DND-41 (cell line): ENCODE measurements around the gene PRELP.

Experiments used
- ATAC-seq: fragments of 200-7000 bp; cut with Tn5 transposase; 3 replicates; pipeline ENCODE4 v1.9.1; 2021; ENCODE audit warnings: low read depth; ENCODE audit not compliant: insufficient read depth
- DNase-seq: peaks from one replicate; pipeline ENCODE4 v3.0.0-alpha.2; 2020
- H2AFZ ChIP-seq: 2 replicates; pipeline ENCODE4 v1.6.0; 2012; ENCODE audit warnings: low read depth, low read length
- H3K27ac ChIP-seq: 2 replicates; pipeline ENCODE4 v1.5.1; 2012; ENCODE audit warnings: low read length, inconsistent platforms
- H3K27me3 ChIP-seq: fragments of 200-600 bp; sonication (generic); 2 replicates; pipeline ENCODE4 v1.6.0; 2012; ENCODE audit warnings: low read length, mild to moderate bottlenecking, inconsistent platforms; ENCODE audit not compliant: insufficient read depth, poor library complexity
- H3K36me3 ChIP-seq: 2 replicates; pipeline ENCODE4 v1.5.1; 2012; ENCODE audit warnings: low read length, inconsistent platforms; ENCODE audit not compliant: insufficient read depth
- H3K4me1 ChIP-seq: 2 replicates; pipeline ENCODE4 v1.5.1; 2012; ENCODE audit warnings: mild to moderate bottlenecking, low read length; ENCODE audit not compliant: insufficient read depth
- H3K4me2 ChIP-seq: 2 replicates; pipeline ENCODE4 v1.6.0; 2012; ENCODE audit warnings: mild to moderate bottlenecking, moderate library complexity, low read length, inconsistent platforms; ENCODE audit not compliant: insufficient read depth
- H3K4me3 ChIP-seq, 2 experiments: fragments of 200-600 bp in 1 of 2; shearing (Covaris generic) in 1 of 2; 2 replicates each; pipeline ENCODE4 v1.5.1; 2012 to 2016; ENCODE audit warnings: inconsistent platforms in 2 of 2, low read length in 2 of 2, mild to moderate bottlenecking in 2 of 2, low read depth in 1 of 2, moderate library complexity in 1 of 2
- H3K79me2 ChIP-seq: 2 replicates; pipeline ENCODE4 v1.6.0; 2012; ENCODE audit warnings: low read length, inconsistent platforms; ENCODE audit not compliant: insufficient read depth
- H3K9ac ChIP-seq: 2 replicates; pipeline ENCODE4 v1.6.0; 2012; ENCODE audit warnings: low read depth, mild to moderate bottlenecking, inconsistent platforms, low read length, moderate library complexity
- H3K9me3 ChIP-seq: 2 replicates; pipeline ENCODE4 v1.5.1; 2012; ENCODE audit warnings: low read length, moderate library complexity, mild to moderate bottlenecking, inconsistent platforms; ENCODE audit not compliant: insufficient read depth, severe bottlenecking
- H4K20me1 ChIP-seq: 2 replicates; pipeline ENCODE4 v1.6.0; 2012; ENCODE audit warnings: low read length; ENCODE audit not compliant: insufficient read depth
- CTCF ChIP-seq: IDR thresholded peaks from 2 replicates; pipeline ENCODE4 v1.5.1; 2012; ENCODE audit warnings: borderline replicate concordance, low read length, moderate library complexity, mild to moderate bottlenecking; ENCODE audit not compliant: poor library complexity, severe bottlenecking; ENCODE audit errors: extremely low read depth
- EZH2 ChIP-seq: IDR thresholded peaks from 3 replicates; pipeline ENCODE4 v1.6.1; 2012; ENCODE audit warnings: borderline replicate concordance, low read depth, mild to moderate bottlenecking, moderate library complexity, low read length, inconsistent platforms; ENCODE audit not compliant: severe bottlenecking

PRELP gene

GRCh38 chr1:203448521-203449061 lies 27.0 kb upstream of the PRELP start:
- Histone ChIP-seq H3K4me3 (no peak overlapping the region), H2AFZ (no peak overlapping the region), H3K27me3 (peaks cover 32% of the 10 kb centered on the region), H4K20me1 (no peaks in the 10 kb centered on the region), H3K36me3 (no peaks in the 10 kb centered on the region), H3K79me2 (no peaks in the 10 kb centered on the region), H3K4me2 (no peak overlapping the region), H3K27ac (no peak overlapping the region), H3K9me3 (peaks cover 7% of the 10 kb centered on the region), H3K9ac (no peak overlapping the region), H3K4me1 (no peaks in the 10 kb centered on the region)
- TF ChIP-seq CTCF (no peak), EZH2 (no peak)
- DNase-seq (no peak), ATAC-seq (no peak)

GRCh38 chr1:203450001-203450400 lies 25.6 kb upstream of the PRELP start:
- Histone ChIP-seq H3K27me3 (peaks cover 28% of the 10 kb centered on the region), H3K4me2 (no peak overlapping the region), H3K9me3 (peaks cover 4% of the 10 kb centered on the region), H3K9ac (no peak overlapping the region), H2AFZ (no peak overlapping the region), H3K4me3 (no peak overlapping the region), H3K79me2 (no peaks in the 10 kb centered on the region), H3K4me1 (no peaks in the 10 kb centered on the region), H3K36me3 (no peaks in the 10 kb centered on the region), H4K20me1 (no peaks in the 10 kb centered on the region), H3K27ac (no peak overlapping the region)
- TF ChIP-seq EZH2, result no peak
- TF ChIP-seq CTCF, result no peak
- DNase-seq (no peak), ATAC-seq (no peak)

GRCh38 chr1:203450479-203451149 lies 25.0 kb upstream of the PRELP start:
- Histone ChIP-seq H3K9me3 (no peaks in the 10 kb centered on the region), H3K79me2 (no peaks in the 10 kb centered on the region), H4K20me1 (no peaks in the 10 kb centered on the region), H3K4me1 (no peaks in the 10 kb centered on the region), H3K4me3 (no peak overlapping the region), H3K36me3 (no peaks in the 10 kb centered on the region), H3K9ac (no peak overlapping the region), H3K27ac (no peak overlapping the region), H3K27me3 (peaks cover 28% of the 10 kb centered on the region), H2AFZ (no peak overlapping the region), H3K4me2 (no peak overlapping the region)
- no peak for TF ChIP-seq EZH2
- peak; percentile 17 for TF ChIP-seq CTCF
- DNase-seq, result no peak
- no peak for ATAC-seq
